ENCODE results near the gene RANBP2. TPM values are rescaled to one million over a fixed set of nuclear protein-coding genes. Genes with fewer than 3 reads are reported as not detected.
"Not testable (repeated sequence)": the region's sequence is repeated elsewhere in the genome, so short reads cannot be mapped to it uniquely, and the experiment has no call there.

The RANBP2 gene
- total RNA-seq, 2 donors from 2014 or later, result 77.8 to 96.2 TPM

- H3K4me3 ChIP-seq; H3K9me3 ChIP-seq; intact Hi-C loops (cut with DNase I); H3K36me3 ChIP-seq; H3K27ac ChIP-seq; H3K4me1 ChIP-seq (replicated peaks); H3K27me3 ChIP-seq (replicated peaks; ENCODE audit: insufficient read depth): not testable (repeated sequence)
- WGBS, result 30% methylated on average over 6 of the region's 15 CpGs
- peak; percentile 79 for TF ChIP-seq POLR2AphosphoS5 (IDR thresholded peaks at IDR 0.05)
- peak; percentile 40 for DNase-seq (ENCODE audit: low spot score)
These were observed 30.2 kb upstream of the RANBP2 start for GRCh38 chr2:108688818-108689756.

GRCh38 chr2:108690001-108690400 is 29.3 kb upstream of the RANBP2 start:
- H3K4me3 ChIP-seq; H3K36me3 ChIP-seq; intact Hi-C loops (cut with DNase I); DNase-seq (ENCODE audit: low spot score); H3K27ac ChIP-seq; H3K27me3 ChIP-seq (replicated peaks; ENCODE audit: insufficient read depth); H3K9me3 ChIP-seq; H3K4me1 ChIP-seq (replicated peaks): not testable (repeated sequence)
- no CpG with 5 or more reads among the region's 1 CpG for WGBS

DNA sequence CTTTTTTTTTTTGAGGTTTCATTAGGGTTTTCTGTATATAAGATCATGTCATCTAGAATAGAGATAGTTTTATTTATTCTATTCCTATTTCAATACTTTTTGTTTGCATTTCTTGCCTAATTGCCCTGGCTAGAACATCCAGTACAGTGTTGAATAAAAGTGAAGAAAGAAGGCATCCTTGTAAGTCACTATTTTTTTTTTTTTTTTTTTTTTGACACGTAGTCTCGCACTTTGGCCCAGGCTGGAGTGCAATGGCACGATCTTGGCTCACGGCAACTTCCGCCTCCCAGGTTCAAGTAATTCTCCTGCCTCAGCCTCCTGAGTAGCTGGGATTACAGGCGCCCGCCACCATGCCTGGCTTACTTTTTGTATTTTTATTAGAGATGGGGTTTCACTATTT is 27.8 kb upstream of the RANBP2 start:
- no peak for TF ChIP-seq CTCF (IDR thresholded peaks at IDR 0.05)
- TF ChIP-seq POLR2A (IDR thresholded peaks at IDR 0.05), result no peak
- TF ChIP-seq POLR2AphosphoS5 (IDR thresholded peaks at IDR 0.05), result peak; percentile 15
- H3K27me3 ChIP-seq (replicated peaks; ENCODE audit: insufficient read depth), result no peaks in the 10 kb centered on the region
- no peak overlapping the region for H3K4me3 ChIP-seq
- no peaks in the 10 kb centered on the region for H3K4me1 ChIP-seq (replicated peaks)
- H3K9me3 ChIP-seq, result no peaks in the 10 kb centered on the region
- DNase-seq (ENCODE audit: low spot score), result no peak
- no peak overlapping the region for H3K27ac ChIP-seq
- intact Hi-C loops (cut with DNase I), result no loop called here
- WGBS, result 69% methylated on average over 7 of the region's 7 CpGs
- no peaks in the 10 kb centered on the region for H3K36me3 ChIP-seq

GRCh38 chr2:108701208-108701607 is 18.1 kb upstream of the RANBP2 start:
- no peak for TF ChIP-seq CTCF (IDR thresholded peaks at IDR 0.05)
- 18% methylated on average over 3 of the region's 3 CpGs for WGBS
- no peak for DNase-seq (ENCODE audit: low spot score)
- Histone ChIP-seq H3K9me3 (no peaks in the 10 kb centered on the region), H3K4me3 (no peak overlapping the region), H3K4me1 (replicated peaks) (no peaks in the 10 kb centered on the region), H3K27me3 (replicated peaks; ENCODE audit: insufficient read depth) (no peaks in the 10 kb centered on the region), H3K36me3 (no peaks in the 10 kb centered on the region), H3K27ac (no peak overlapping the region)
- intact Hi-C loops (cut with DNase I), result no loop called here

GRCh38 chr2:108701806-108702205 is 17.5 kb upstream of the RANBP2 start:
- DNase-seq (ENCODE audit: low spot score), result no peak
- WGBS, result 85% methylated on average over 2 of the region's 2 CpGs

More at GRCh38 chr2:108701806-108702205, 17.5 kb upstream of the RANBP2 start:
- Histone ChIP-seq H3K4me1 (replicated peaks) (no peaks in the 10 kb centered on the region), H3K27me3 (replicated peaks; ENCODE audit: insufficient read depth) (no peaks in the 10 kb centered on the region), H3K9me3 (no peaks in the 10 kb centered on the region), H3K27ac (no peak overlapping the region), H3K36me3 (no peaks in the 10 kb centered on the region), H3K4me3 (no peak overlapping the region)
- no peak for TF ChIP-seq POLR2AphosphoS5 (IDR thresholded peaks at IDR 0.05)
- TF ChIP-seq POLR2A (IDR thresholded peaks at IDR 0.05), result no peak
- no peak for TF ChIP-seq CTCF (IDR thresholded peaks at IDR 0.05)
- intact Hi-C loops (cut with DNase I), result no loop called here
